Cardiac muscle cell (in vitro differentiated cells and primary cell): ENCODE results near the gene MAPT. TPM values are rescaled to one million over a fixed set of nuclear protein-coding genes. Genes with fewer than 3 reads are reported as not detected.

Experiments
- DNase-seq, 2 donors: peaks; one replicate each; pipeline versions ENCODE4 v3.0.0 to v3.0.0-alpha.2; 2010 to 2017; ENCODE audit warnings: low read depth in 1 of 2, low spot score in 1 of 2
- H3K27ac ChIP-seq: fragments of 200-600 bp; sonication (generic); 2 replicates; pipeline ENCODE4 v1.5.1; 2016
- H3K27me3 ChIP-seq: fragments of 200-600 bp; sonication (generic); 2 replicates; pipeline ENCODE4 v1.6.0; 2016; ENCODE audit warnings: control low read depth
- H3K36me3 ChIP-seq: fragments of 200-600 bp; sonication (generic); 2 replicates; pipeline ENCODE4 v1.5.1; 2016; ENCODE audit warnings: control low read depth
- H3K4me1 ChIP-seq: fragments of 200-600 bp; sonication (generic); 2 replicates; pipeline ENCODE4 v1.8.1; 2017; ENCODE audit warnings: low read depth, mild to moderate bottlenecking, mixed run types
- H3K4me3 ChIP-seq: fragments of 200-600 bp; sonication (generic); 2 replicates; pipeline ENCODE4 v1.5.1; 2016; ENCODE audit warnings: mild to moderate bottlenecking
- H3K9me3 ChIP-seq: fragments of 200-600 bp; sonication (generic); 2 replicates; pipeline ENCODE4 v1.5.1; 2017; ENCODE audit warnings: low read depth, mild to moderate bottlenecking, control low read depth
- polyA plus RNA-seq: library from polyadenylated mRNA; unstranded; fragments of >200 nt; fragmentation: Nextera tagmentation; extraction: Ambion mirVana; gene quantifications from 2 replicates; pipeline ENCODE4 v1.2.1, GENCODE V29; 2016
- total RNA-seq: library from RNA; depleted of rRNA; stranded (reverse); fragments of >200 nt; gene quantifications from 2 replicates; pipeline ENCODE4 v1.2.3, GENCODE V29; 2016
- TF ChIP-seq, protein P1 (sequence below): IDR thresholded peaks from 2 replicates; pipeline ENCODE4 v1.5.1; 2012; ENCODE audit warnings: low read depth, mild to moderate bottlenecking, low read length

MAPT gene
- total and polyA plus RNA-seq, 2 experiments from 2014 or later: 1.3 to 1.9 TPM

DNA sequence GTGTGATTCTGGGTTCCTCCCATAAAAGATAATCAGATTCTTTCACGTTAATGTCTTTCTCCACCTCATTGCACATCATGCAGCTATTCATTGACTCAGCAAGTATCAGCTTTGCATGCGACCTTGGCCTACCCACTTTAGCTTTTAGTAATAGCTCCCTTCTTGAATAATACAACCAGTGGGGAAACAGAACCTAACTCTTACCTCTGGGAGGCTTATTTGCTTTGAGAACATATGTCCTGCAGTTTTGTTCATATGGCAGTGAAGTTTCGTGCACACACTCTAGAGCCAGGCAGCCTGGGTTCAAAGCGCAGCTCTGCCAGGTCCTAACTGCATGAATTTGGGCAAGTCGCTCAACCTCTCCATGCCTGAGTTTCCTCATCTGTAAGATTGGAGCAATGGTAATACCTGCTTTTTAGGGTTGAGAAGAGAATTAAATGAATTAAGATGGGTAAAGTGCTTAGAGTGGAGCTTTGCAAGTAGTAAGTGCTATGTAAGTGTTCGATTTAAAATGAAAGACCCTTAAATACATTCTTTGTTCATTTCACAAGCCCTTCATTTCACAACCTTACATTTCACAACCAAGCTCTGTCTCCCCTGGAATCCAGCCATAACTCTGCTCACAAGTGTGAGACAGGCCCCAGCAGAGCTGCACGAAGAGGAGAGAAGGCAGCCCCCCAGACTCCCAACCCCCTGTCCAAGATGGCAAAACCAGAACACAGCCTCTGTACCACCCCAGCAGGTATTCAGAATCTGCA is 29.3 kb downstream of the MAPT start:
- H3K27ac ChIP-seq: no peak overlapping the region
- DNase-seq: peak in 1 of 2 donors; percentile 86
- H3K4me1 ChIP-seq: no peaks in the 10 kb centered on the region
- no peak overlapping the region for H3K4me3 ChIP-seq
- no peaks in the 10 kb centered on the region for H3K36me3 ChIP-seq
- TF ChIP-seq, protein P1, sequence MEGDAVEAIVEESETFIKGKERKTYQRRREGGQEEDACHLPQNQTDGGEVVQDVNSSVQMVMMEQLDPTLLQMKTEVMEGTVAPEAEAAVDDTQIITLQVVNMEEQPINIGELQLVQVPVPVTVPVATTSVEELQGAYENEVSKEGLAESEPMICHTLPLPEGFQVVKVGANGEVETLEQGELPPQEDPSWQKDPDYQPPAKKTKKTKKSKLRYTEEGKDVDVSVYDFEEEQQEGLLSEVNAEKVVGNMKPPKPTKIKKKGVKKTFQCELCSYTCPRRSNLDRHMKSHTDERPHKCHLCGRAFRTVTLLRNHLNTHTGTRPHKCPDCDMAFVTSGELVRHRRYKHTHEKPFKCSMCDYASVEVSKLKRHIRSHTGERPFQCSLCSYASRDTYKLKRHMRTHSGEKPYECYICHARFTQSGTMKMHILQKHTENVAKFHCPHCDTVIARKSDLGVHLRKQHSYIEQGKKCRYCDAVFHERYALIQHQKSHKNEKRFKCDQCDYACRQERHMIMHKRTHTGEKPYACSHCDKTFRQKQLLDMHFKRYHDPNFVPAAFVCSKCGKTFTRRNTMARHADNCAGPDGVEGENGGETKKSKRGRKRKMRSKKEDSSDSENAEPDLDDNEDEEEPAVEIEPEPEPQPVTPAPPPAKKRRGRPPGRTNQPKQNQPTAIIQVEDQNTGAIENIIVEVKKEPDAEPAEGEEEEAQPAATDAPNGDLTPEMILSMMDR: no peak
- no peaks in the 10 kb centered on the region for H3K27me3 ChIP-seq
- no peaks in the 10 kb centered on the region for H3K9me3 ChIP-seq

DNA sequence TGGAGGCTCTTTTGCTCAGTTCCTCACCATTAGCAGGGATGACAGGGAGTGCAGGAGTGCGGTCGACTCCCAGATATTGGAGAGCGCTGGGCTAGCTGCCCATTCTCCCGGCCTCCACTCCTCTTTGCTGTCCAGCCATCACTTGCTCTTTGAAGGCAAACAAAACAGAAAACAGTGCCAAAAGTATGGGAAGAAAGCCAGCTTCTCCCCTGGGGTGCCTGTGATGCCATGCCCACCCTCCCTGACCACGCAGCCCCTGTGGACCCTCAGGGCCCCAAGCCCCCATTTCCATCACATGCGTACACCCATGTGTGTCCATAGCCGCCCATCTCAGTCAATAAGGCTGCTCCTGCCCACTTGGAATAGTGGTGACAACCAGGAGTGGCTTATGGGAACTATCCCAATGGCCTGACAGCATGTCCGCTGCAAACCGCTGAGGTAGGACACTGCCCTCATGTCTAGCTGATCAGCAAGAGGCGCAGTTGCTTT is 30.0 kb downstream of the MAPT start:
- Histone ChIP-seq H3K27me3 (no peaks in the 10 kb centered on the region), H3K4me1 (no peaks in the 10 kb centered on the region), H3K36me3 (no peaks in the 10 kb centered on the region), H3K4me3 (no peak overlapping the region), H3K27ac (no peak overlapping the region), H3K9me3 (no peaks in the 10 kb centered on the region)
- peak in 1 of 2 donors; percentile 31 for DNase-seq
- TF ChIP-seq, protein P1: no peak

DNA sequence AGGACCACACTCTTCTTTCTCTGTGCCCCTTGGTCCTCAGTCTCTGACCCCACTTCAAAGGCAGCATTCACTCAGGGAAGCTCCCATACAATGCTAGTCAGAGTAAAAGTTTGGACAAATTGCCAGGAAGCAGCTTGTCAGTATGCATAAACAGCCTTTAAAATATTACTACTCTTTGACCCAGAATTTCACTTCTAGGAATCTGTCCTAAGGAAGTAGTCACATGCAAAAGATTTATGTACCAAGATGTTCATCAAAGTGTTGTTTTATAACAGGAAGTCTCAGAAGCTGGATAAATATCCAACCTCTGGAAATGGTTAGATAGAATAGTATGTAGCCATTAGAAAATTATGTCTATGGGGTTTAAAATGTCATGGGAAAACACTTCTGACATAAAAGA is 31.0 kb downstream of the MAPT start:
- no peak overlapping the region for H3K27ac ChIP-seq
- H3K9me3 ChIP-seq: no peaks in the 10 kb centered on the region
- no peaks in the 10 kb centered on the region for H3K27me3 ChIP-seq
- H3K4me1 ChIP-seq: no peaks in the 10 kb centered on the region
- TF ChIP-seq, protein P1: no peak
- no peak overlapping the region for H3K4me3 ChIP-seq
- no peak for DNase-seq
- H3K36me3 ChIP-seq: no peaks in the 10 kb centered on the region

DNA sequence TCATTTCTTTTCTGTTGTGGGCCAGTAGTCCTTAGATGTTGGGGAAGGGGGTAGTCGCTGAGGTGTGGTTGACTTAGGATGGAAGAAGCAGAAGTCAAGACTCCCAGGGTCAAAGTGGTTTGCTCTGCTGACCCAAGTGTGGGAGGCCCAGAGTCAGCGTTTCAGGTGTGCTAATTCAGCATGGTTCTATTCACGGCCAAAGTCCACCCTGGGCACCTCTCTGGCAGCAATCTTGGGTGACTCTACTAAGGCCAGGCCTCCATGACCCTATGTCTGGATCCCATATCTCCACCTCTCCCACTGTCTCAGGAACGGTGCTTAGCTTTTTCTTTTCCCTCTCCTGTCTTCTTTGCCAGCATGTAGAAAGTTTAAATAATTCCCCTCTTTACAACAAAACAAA is 32.9 kb downstream of the MAPT start:
- H3K36me3 ChIP-seq: no peaks in the 10 kb centered on the region
- H3K9me3 ChIP-seq: no peaks in the 10 kb centered on the region
- H3K4me1 ChIP-seq: no peaks in the 10 kb centered on the region
- TF ChIP-seq, protein P1: no peak
- H3K4me3 ChIP-seq: no peak overlapping the region
- DNase-seq: no peak
- H3K27me3 ChIP-seq: no peaks in the 10 kb centered on the region
- H3K27ac ChIP-seq: no peak overlapping the region

DNA sequence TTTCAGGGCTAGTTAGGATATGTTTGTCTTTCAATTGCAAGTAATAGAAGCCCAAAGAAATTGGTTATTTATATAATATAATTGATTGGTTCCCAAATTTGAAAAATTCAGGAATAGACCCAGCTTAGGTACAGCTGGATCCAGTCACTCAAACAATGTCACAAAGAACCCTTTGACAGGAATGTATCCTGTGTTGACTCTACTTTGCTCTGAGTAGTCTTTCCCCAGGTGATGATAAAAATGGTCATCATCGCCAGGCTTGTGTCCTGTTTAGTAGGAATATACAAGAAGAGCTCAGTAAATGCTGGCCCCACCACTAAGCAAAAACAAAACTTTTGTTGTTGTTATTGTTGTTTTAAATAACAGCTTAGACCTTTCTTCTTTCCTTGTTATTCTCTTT is 35.0 kb downstream of the MAPT start:
- TF ChIP-seq, protein P1: no peak
- Histone ChIP-seq H3K27ac (no peak overlapping the region), H3K27me3 (no peaks in the 10 kb centered on the region), H3K4me1 (no peaks in the 10 kb centered on the region), H3K36me3 (no peaks in the 10 kb centered on the region), H3K9me3 (no peaks in the 10 kb centered on the region), H3K4me3 (no peak overlapping the region)
- no peak for DNase-seq
